Tibial artery (tissue), 4 donors: ENCODE results near the gene CCT4.
"Not testable (repeated sequence)": the region's sequence is repeated elsewhere in the genome, so short reads cannot be mapped to it uniquely, and the experiment has no call there.

Source experiments
- DNase-seq, 2 donors: peaks; one replicate each; pipeline ENCODE4 v3.0.0-alpha.2; 2019
- H3K27ac ChIP-seq, 2 donors: fragments of 200-600 bp; sonication (generic) in 1 of 2; 1 replicate in 1 of 2; 2 replicates in 1 of 2; pipeline ENCODE4 v1.5.1; 2018 to 2019; ENCODE audit warnings: mild to moderate bottlenecking in 1 of 2
- H3K27me3 ChIP-seq, 2 donors: fragments of 200-600 bp; sonication (generic) in 1 of 2; one replicate each; pipeline versions ENCODE4 v1.5.1 to v1.6.0; 2016 to 2019
- H3K36me3 ChIP-seq, 3 donors: fragments of 200-600 bp; sonication (generic) in 2 of 3; one replicate each; pipeline ENCODE4 v1.5.1; 2016 to 2019; ENCODE audit warnings: mild to moderate bottlenecking in 2 of 3
- H3K4me1 ChIP-seq, 4 donors: fragments of 200-600 bp; sonication (generic) in 2 of 4; 1 replicate in 3 of 4; 2 replicates in 1 of 4; pipeline ENCODE4 v1.5.1; 2016 to 2019
- H3K4me3 ChIP-seq, 2 donors: fragments of 200-600 bp; sonication (generic) in 1 of 2; 1 replicate in 1 of 2; 2 replicates in 1 of 2; pipeline ENCODE4 v1.5.1; 2018 to 2019; ENCODE audit warnings: mild to moderate bottlenecking in 2 of 2
- H3K9me3 ChIP-seq, 3 donors: fragments of 200-600 bp; sonication (generic) in 1 of 3; one replicate each; pipeline ENCODE4 v1.5.1; 2016 to 2019
- intact Hi-C: fragments of 100-400 bp; cut with DNase I; formaldehyde crosslinking; loops from one replicate; pipeline ENCODE4 v1.15.0; 2023; ENCODE audit warnings: low total_unique reads
- TF ChIP-seq, protein P1 (sequence below), 2 experiments: fragments of 200-600 bp in 1 of 2; fragments of 450-650 bp in 1 of 2; IDR thresholded peaks; one replicate each; pipeline ENCODE4 v1.5.1; 2017 to 2019; ENCODE audit warnings: antibody characterized with exemption in 2 of 2, mild to moderate bottlenecking in 1 of 2, moderate library complexity in 1 of 2

Gene CCT4

GRCh38 chr2:61924895-61925663, 36.6 kb upstream of the CCT4 start:
- Histone ChIP-seq H3K27ac (no peak overlapping the region), H3K4me3 (no peak overlapping the region), H3K27me3 (no peaks in the 10 kb centered on the region), H3K36me3 (peaks cover 0 to 6% (median 0%) of the 10 kb centered on the region in 3 donors), H3K9me3 (no peaks in the 10 kb centered on the region), H3K4me1 (peaks cover 0 to 34% (median 9%) of the 10 kb centered on the region in 4 donors)
- TF ChIP-seq, protein P1, sequence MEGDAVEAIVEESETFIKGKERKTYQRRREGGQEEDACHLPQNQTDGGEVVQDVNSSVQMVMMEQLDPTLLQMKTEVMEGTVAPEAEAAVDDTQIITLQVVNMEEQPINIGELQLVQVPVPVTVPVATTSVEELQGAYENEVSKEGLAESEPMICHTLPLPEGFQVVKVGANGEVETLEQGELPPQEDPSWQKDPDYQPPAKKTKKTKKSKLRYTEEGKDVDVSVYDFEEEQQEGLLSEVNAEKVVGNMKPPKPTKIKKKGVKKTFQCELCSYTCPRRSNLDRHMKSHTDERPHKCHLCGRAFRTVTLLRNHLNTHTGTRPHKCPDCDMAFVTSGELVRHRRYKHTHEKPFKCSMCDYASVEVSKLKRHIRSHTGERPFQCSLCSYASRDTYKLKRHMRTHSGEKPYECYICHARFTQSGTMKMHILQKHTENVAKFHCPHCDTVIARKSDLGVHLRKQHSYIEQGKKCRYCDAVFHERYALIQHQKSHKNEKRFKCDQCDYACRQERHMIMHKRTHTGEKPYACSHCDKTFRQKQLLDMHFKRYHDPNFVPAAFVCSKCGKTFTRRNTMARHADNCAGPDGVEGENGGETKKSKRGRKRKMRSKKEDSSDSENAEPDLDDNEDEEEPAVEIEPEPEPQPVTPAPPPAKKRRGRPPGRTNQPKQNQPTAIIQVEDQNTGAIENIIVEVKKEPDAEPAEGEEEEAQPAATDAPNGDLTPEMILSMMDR (IDR thresholded peaks at IDR 0.05): no peak
- DNase-seq: no peak
- intact Hi-C loops: loop anchor here (10.0 kb wide), 1 partner anchor 270 kb away; the partner anchor contains the start of gene B3GNT2

DNA sequence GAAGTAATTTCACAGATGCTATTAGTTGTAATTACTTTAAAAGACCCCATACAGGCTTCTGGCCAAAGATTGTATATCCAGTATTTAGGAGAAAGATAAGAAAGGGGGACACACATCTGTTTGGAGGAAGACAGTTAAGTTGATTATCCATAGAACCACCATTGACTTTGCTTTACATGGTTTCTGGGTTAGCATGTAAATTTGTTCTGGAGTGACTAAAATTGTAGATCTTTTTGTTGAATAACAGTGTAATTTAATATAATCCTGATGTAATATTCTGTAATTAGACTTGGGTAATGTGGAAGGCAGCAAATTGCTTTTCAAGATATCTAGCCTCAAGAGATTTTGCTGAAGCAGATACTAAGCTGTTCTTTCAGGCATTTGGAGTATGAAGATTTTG, 34.3 kb upstream of the CCT4 start:
- TF ChIP-seq, protein P1 (IDR thresholded peaks at IDR 0.05): no peak
- peaks cover 0 to 39% (median 21%) of the 10 kb centered on the region in 4 donors for H3K4me1 ChIP-seq
- no peaks in the 10 kb centered on the region for H3K27me3 ChIP-seq
- H3K9me3 ChIP-seq: no peaks in the 10 kb centered on the region
- intact Hi-C loops: loop anchor here (10.0 kb wide), 1 partner anchor 272 kb away; the partner anchor contains the start of gene B3GNT2
- DNase-seq: no peak
- peaks cover 0 to 6% (median 0%) of the 10 kb centered on the region in 3 donors for H3K36me3 ChIP-seq
- no peak overlapping the region for H3K4me3 ChIP-seq
- H3K27ac ChIP-seq: no peak overlapping the region

DNA sequence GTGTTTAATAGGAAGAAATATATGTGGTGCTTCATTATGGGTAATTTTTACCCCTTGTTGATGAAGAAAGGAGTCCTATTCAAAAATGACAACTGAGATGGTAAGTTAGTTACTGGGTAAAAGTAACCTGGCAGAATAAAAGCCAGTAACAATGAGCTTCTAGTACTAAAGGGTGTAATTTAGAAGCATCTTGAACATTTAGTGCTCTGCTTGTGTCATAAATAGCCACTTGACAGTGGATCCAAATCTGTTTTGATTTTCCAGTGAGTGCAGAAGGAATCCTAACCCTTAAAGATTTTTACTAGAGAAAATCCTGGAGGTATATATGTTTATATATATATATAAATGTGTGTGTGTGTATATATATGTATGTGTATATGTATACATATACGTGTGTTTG, 32.1 kb upstream of the CCT4 start:
- intact Hi-C loops: loop anchor here (10.0 kb wide), 1 partner anchor 274 kb away; the partner anchor contains the start of gene B3GNT2
- H3K36me3 ChIP-seq: peaks cover 0 to 6% (median 0%) of the 10 kb centered on the region in 3 donors
- H3K27me3 ChIP-seq: no peaks in the 10 kb centered on the region
- H3K9me3 ChIP-seq: no peaks in the 10 kb centered on the region
- H3K4me1 ChIP-seq: peaks cover 0 to 33% (median 21%) of the 10 kb centered on the region in 4 donors
- no peak for DNase-seq
- no peak overlapping the region for H3K4me3 ChIP-seq
- TF ChIP-seq, protein P1 (IDR thresholded peaks at IDR 0.05): no peak
- peak overlapping the region; percentile 39 to 64 for H3K27ac ChIP-seq

GRCh38 chr2:61914794-61915193, 26.3 kb upstream of the CCT4 start:
- H3K4me3 ChIP-seq, intact Hi-C loops, DNase-seq, H3K27me3 ChIP-seq, H3K9me3 ChIP-seq, H3K36me3 ChIP-seq, H3K27ac ChIP-seq: not testable (repeated sequence)
- H3K4me1 ChIP-seq: peaks cover 0 to 24% (median 15%) of the 10 kb centered on the region in 4 donors

- Histone ChIP-seq H3K4me1 (peaks cover 0 to 21% (median 9%) of the 10 kb centered on the region in 4 donors), H3K36me3 (no peaks in the 10 kb centered on the region), H3K9me3 (no peaks in the 10 kb centered on the region), H3K27ac (no peak overlapping the region), H3K27me3 (no peaks in the 10 kb centered on the region), H3K4me3 (no peak overlapping the region)
- DNase-seq: no peak
- TF ChIP-seq, protein P1 (IDR thresholded peaks at IDR 0.05): no peak
- intact Hi-C loops: no loop called here
Measured at GRCh38 chr2:61911510-61911909, 23.1 kb upstream of the CCT4 start.

DNA sequence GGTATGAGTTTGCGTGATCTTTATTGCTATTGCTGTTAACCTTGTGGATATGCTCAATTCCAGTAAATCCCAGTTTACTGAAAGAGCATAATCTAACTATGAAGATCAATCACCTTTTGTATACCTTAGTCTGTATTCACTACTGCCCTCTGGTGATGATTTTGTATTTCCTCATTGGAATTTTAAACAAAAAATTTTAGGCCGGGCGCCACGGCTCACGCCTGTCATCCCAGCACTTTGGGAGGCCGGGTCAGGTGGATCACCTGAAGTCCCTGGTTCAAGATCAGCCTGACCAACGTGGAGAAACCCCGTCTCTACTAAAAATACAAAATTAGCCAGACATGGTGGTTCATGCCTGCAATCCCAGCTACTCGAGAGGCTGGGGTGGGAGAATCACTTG, 22.1 kb upstream of the CCT4 start:
- DNase-seq: no peak
- H3K4me3 ChIP-seq: no peak overlapping the region
- intact Hi-C loops: no loop called here
- H3K27ac ChIP-seq: no peak overlapping the region
- no peaks in the 10 kb centered on the region for H3K9me3 ChIP-seq
- no peaks in the 10 kb centered on the region for H3K27me3 ChIP-seq
- TF ChIP-seq, protein P1 (IDR thresholded peaks at IDR 0.05): no peak
- H3K36me3 ChIP-seq: no peaks in the 10 kb centered on the region
- H3K4me1 ChIP-seq: peaks cover 0 to 24% (median 10%) of the 10 kb centered on the region in 4 donors
